Measurements from ENCODE around the gene JAK2.

The JAK2 gene

GRCh38 chr9:5146241-5146640 is 161.2 kb downstream of the JAK2 start:
- DNase-seq (ENCODE audit: low spot score) = no peak
